ENCODE data around the gene TBX2.
"Not testable (repeated sequence)": the region's sequence is repeated elsewhere in the genome, so short reads cannot be mapped to it uniquely, and the experiment has no call there.

The TBX2 gene

GRCh38 chr17:61415374-61416210 is 15.9 kb downstream of the TBX2 start:
- DNase-seq: no peak

- no peak for DNase-seq
These were observed 16.5 kb downstream of the TBX2 start for GRCh38 chr17:61416211-61416539.

DNA sequence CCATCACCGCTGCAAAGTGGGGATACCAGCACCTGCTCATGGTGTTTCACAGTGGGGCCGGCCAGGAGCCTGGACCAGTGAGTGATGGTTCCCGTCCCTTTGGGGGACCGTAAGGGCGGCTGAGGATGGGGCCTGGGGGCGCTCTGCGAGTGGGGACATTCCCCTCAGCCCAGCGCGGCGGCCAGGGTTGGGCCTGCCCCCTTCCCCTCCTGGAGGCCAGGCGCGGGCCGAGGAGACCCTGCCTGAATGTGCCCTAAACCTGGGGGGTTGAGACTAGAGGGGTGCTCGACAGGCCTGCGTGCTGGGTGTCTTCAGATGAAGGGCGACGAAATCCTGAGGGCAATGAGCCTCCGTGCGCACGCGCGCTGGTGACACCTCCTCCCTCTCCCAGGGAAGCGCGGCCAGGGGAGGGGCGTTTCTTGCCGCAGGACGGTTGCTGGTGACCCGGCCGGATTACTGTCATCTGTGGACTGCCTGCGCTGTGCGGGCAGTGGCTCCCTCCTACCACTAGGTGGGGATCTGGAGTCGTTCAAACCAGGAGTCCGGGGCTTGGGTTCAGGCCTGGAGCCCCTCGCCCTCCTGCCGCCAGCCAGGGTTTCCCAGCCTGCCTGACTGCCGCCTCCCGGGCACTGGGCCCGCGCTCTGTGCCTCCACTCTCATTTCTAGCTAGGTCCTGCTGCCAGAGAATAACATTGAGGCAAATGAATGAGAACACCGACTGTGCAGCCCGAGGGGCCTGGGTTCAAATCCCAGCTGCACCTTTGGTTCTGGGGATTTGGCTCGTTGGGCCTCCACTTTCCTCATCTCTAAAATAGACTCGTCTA is 17.1 kb downstream of the TBX2 start:
- DNase-seq: peak; percentile 84

DNA sequence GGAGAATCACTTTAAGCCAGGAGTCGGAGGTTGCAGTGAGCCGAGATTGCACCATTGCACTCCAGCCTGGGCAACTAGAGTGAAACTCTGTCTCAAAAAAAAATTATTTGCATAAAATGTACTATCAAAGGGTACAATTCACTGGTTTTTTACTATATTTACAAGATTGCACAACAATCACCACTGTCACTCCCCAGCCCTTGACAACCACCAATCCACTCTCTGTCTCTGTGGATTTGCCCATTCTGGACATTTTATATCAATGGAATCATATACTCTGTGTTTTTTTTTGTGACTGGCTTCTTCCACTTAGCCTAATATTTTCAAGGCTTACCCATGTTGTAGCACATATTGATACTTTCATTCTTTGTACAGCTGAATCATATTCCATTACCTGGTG is 18.8 kb downstream of the TBX2 start:
- DNase-seq: no peak

DNA sequence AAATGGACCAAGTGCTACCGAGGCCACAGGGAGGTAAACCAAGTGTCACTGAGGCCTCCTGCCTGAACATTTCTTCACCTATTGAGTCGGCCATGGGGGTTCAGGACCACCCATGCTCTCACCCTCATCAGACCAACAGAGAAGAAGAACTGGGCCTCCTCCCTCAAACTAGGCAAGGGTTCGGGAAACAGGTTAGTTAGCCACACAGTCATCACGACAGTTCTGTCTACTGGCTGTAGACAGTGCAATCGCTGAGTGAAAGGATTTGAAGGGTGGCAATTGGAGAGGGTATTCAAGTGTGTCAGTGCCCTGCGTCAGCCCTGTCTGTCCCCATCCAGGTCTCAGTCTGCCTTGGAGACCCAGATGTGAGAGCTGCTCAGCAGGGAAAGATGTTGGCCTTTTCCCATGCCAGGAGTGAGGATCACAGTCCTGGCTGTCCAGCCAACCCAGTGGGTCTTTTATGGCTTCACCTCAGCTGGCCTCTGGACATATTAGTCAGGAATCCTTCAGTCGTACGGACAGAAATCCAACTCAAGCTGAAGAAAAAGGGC is 19.9 kb downstream of the TBX2 start:
- DNase-seq: no peak

- no peak for DNase-seq
These were observed 20.4 kb downstream of the TBX2 start for GRCh38 chr17:61420052-61420451.

- no peak for DNase-seq
These were observed 21.2 kb downstream of the TBX2 start for GRCh38 chr17:61420745-61421398.

DNA sequence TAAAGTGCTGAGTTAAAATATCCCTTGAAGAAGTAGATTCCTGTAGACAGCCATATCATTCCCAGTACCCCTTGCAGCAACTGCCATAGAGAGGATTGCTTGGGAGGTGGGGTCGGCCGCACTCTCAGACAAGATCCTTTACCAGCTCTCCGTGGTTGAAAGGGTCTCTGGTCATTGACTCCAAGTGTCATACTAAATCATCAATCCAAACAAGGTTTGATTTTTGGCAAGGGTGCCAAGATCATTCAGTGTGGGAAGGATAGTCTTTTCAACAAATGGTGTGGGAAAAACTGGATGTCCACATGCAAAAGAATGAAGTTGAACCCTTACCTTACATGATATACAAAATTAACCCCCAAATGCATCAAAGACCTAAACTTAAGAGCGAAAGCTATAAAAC is 21.8 kb downstream of the TBX2 start:
- no peak for DNase-seq

DNA sequence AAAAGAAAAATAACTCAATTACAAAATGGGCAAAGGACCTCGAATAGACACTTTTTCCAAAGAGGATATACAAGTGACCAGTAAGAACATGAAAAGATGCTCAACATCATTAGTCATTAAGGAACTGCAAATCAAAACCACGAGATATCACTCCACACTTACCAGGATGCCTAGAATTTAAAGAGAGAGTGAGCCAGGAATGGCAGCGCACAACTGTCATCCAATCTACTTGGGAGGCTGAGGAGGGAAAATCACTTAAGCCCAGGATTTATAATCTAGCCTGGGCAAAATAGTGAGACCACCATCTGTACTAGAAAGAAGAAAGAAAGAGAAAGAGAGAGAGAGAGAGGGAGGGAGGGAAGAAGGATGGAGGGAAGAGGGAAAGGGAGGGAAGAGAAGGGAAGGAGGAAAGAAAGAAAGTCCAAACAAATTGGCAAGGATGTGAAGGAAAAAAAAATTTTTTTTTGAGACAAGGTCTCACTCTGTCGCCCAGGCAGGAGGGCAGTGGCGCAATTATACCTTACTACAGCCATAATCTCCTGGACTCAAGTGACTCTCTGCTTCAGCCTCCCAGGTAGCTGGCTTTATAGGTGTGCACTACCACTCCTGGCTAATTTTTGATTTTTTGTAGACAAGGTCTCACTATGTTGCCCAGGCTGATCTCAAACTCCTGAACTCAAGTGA is 22.6 kb downstream of the TBX2 start:
- DNase-seq: no peak

- DNase-seq: no peak
These were observed 23.2 kb downstream of the TBX2 start for GRCh38 chr17:61422869-61423268.

- no peak for DNase-seq
These were observed 24.5 kb downstream of the TBX2 start for GRCh38 chr17:61423967-61424649.

DNA sequence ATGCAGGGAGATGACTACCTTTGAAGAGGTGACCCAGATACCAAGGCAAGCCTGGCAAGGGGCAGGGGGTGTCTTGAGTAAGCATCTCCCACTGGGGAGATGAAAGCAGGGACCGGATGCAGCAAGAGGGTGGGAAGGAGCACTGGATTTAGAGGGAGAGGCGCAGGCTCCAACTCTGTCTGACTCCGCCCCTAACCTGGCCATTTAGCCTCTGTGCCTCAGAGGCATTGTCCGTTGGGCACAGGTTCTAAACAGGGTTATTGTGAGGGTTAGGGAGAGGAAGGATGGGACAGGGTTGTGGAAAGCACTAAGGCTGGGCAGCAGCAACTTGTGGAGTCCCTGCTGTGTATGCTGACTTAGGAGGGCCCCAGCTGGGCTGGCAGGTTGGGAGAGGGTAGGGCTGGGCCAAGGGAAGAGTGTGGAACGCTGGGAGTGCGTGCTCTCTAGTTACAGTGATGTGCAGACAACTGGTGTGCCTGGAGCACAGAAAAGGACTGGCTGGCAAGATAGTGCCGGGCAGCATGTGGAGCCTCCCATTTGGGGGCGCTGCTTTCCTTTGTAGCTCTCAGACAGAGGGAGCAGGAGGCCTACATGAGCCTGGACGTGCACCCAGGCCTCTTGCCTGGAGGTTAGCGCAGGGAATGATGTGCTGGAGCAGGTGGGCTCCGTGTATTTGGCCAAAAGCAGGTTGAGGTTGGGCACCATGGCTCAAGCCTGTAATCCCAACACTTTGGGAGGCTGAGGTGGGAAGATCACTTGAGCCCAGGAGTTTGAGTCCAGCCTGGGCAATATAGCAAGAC is 26.2 kb downstream of the TBX2 start:
- DNase-seq: no peak

- DNase-seq: no peak
These were observed 27.1 kb downstream of the TBX2 start for GRCh38 chr17:61426482-61427304.

DNA sequence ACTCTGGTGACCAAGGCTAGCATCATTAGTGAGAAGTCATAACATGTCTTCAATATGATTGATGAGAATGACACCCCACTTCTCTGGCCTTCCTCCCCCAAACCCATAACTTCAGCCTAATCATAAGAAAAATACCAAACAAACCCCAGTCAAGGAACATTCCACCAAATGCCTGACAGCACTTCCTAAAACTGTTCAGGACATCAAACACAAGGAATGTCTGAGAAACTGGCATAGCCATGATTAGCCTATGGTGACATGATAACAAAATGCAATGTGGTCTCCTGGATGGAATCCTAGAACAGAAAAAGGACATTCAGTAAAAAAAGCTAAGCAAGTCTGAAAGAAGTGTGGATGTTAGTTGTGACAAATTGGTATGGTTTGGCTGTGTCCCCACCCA is 27.9 kb downstream of the TBX2 start:
- DNase-seq: no peak

- no peak for DNase-seq
These were observed 29.6 kb downstream of the TBX2 start for GRCh38 chr17:61429274-61429673.

DNA sequence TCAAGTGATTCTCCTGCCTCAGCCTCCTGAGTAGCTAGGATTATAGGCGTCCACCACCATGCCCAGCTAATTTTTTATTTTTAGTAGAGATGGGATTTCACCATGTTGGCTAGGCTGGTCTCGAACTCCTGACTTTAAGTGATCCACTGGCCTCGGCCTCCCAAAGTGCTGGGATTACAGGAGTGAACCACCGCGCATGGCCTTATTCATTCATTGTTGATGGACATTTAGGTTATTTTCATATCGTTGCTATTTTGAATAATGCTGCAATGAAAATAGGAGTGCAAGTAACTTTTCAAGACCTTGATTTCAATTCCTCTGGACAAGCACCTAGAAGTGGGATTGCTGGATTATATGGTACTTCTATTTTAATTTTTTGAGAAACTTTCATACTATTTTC is 30.2 kb downstream of the TBX2 start:
- DNase-seq: not testable (repeated sequence)

- DNase-seq: no peak
These were observed 32.1 kb downstream of the TBX2 start for GRCh38 chr17:61431594-61432311.

GRCh38 chr17:61436273-61436672 is 36.6 kb downstream of the TBX2 start:
- no peak for DNase-seq

DNA sequence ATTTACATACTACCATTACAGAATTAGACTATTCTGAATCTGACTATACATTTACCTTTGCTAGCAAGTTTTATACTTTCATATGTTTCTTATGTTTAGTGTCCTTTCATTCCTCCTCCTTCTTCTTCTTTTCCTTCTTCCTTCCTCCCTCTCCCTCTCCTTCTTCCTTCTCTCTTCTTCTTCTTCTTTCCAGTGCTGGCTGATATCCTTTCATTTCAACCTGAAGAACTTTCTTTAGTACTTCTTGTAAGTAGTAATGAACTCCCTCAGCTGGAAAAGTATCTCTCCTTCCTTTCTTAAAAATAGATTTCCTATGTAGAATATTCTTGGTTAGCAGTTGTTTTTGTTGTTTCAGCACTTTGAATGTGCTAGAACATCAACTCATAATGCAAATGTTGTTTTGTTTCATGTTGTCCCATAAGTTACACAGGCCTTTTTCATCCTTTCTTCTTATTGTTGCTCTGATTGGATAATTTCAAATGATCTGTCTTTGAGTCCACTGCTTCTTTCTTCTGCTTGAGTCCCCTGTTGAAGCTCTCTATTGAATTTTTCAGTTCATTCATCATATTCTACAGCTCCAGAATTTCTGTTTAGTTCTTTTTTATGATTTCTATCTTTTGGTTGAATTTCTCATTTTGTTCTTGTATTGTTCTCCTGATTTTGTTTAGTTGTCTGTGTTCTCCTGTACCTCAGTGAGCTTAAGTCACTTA is 37.5 kb downstream of the TBX2 start:
- no peak for DNase-seq

Measured in activated effector memory CD4-positive, alpha-beta T cell treated with anti-CD3 and anti-CD28 coated beads, Interleukin-2, amount 50 U/mL, for 16 hours (primary cell).